ENCODE measurements around the gene ANGPTL4. TPM values are rescaled to one million over a fixed set of nuclear protein-coding genes. Genes with fewer than 3 reads are reported as not detected.

The ANGPTL4 gene
- polyA plus RNA-seq, 2 of the 4 experiments (the other 2 are of a cell fraction) = 12.3 to 30.8 TPM

GRCh38 chr19:8333767-8334457 lies 30.0 kb upstream of the ANGPTL4 start:
- FAIRE-seq (no peak), DNase-seq (ENCODE audit: low read depth in 1 of 2, low spot score in 1 of 2) (no peak), ATAC-seq (no peak)
- POLR2A ChIA-PET = interaction anchor here (0.6 to 2.9 kb wide), 3 partner anchors 10 to 35 kb away, joined by 4 to 20 read pairs (median 17); partner anchors contain the start of genes NDUFA7 and RPS28
- Histone ChIP-seq H3K4me3 (peak overlapping the region; percentile 56), H3K4me2 (peak overlapping the region; percentile 95), H3K27ac (peak overlapping the region; percentile 89 to 95; a peak in 5 of 6 replicates), H3K9me3 (no peaks in the 10 kb centered on the region), H3K4me1 (peaks cover 7% of the 10 kb centered on the region; the same call in 2 of the 3 replicates)
- 54% methylated on average over 19 of the region's 48 CpGs for WGBS (ENCODE audit: missing lambda C conversion rate)
- TF ChIP-seq HOXB5 (CRISPR knock-in tag; IDR thresholded peaks at IDR 0.05) = no peak
- TF ChIP-seq TFCP2L1 (CRISPR knock-in tag; IDR thresholded peaks at IDR 0.05) = no peak
- TF ChIP-seq KDM5A (IDR thresholded peaks at IDR 0.05) = no peak
- no peak for TF ChIP-seq ZNF302 (CRISPR knock-in tag; IDR thresholded peaks at IDR 0.05)
- TF ChIP-seq CHD4 (IDR thresholded peaks at IDR 0.05; ENCODE audit: borderline replicate concordance) = no peak
- no peak for TF ChIP-seq HDAC2 (IDR thresholded peaks at IDR 0.05)
- no peak for TF ChIP-seq HEYL (CRISPR knock-in tag; IDR thresholded peaks at IDR 0.05)
- TF ChIP-seq MYC (IDR thresholded peaks at IDR 0.05; ENCODE audit: borderline replicate concordance, low read length) = no peak
- TF ChIP-seq ESRRA (IDR thresholded peaks at IDR 0.05; ENCODE audit: borderline replicate concordance, low read length) = no peak
- TF ChIP-seq NFE2L2 (conservative IDR thresholded peaks at IDR 0.05; ENCODE audit: low read length) = no peak
- TF ChIP-seq RNF2 (IDR thresholded peaks at IDR 0.05; ENCODE audit: borderline replicate concordance, low read depth) = no peak
- TF ChIP-seq RFX5 (IDR thresholded peaks at IDR 0.05) = no peak
- CTCF ChIA-PET = interaction anchor here (0.9 to 4.7 kb wide), 8 partner anchors 8 to 247 kb away, joined by 4 to 29 read pairs (median 8); partner anchors contain the start of gene KANK3

GRCh38 chr19:8334458-8335342 lies 29.3 kb upstream of the ANGPTL4 start:
- ChIA-PET POLR2A (interaction anchor here (0.7 to 2.9 kb wide), 7 partner anchors 8 to 179 kb away, joined by 3 to 20 read pairs (median 7); partner anchors contain the start of genes ANGPTL4, NDUFA7, RAB11B and RPS28), CTCF (interaction anchor here (0.5 to 4.7 kb wide), 14 partner anchors 9 to 254 kb away, joined by 3 to 29 read pairs (median 6); partner anchors contain the start of genes ANGPTL4, KANK3 and MARCHF2)
- ATAC-seq (peak; percentile 77 to 83), DNase-seq (ENCODE audit: low read depth in 1 of 2, low spot score in 1 of 2) (peak; percentile 76 to 84), FAIRE-seq (no peak)
- Histone ChIP-seq H3K4me1 (peaks cover 7% of the 10 kb centered on the region; the same call in 2 of the 3 replicates), H3K4me2 (peak overlapping the region; percentile 95), H3K27ac (peak overlapping the region; percentile 89 to 95), H3K4me3 (peak overlapping the region; percentile 56), H3K9me3 (no peaks in the 10 kb centered on the region)
- WGBS (ENCODE audit: missing lambda C conversion rate) = 2% methylated on average over 12 of the region's 117 CpGs
- TF ChIP-seq POLR2A (IDR thresholded peaks at IDR 0.05; ENCODE audit: low read length) (peak; percentile 30; the same call in 1 of the 2 replicates), EP300 (IDR thresholded peaks at IDR 0.05) (no peak), FOSL2 (IDR thresholded peaks at IDR 0.05) (no peak), FOSL2 (CRISPR knock-in tag; IDR thresholded peaks at IDR 0.05) (no peak), KDM1A (IDR thresholded peaks at IDR 0.05; ENCODE audit: low read depth) (no peak), RNF2 (IDR thresholded peaks at IDR 0.05; ENCODE audit: borderline replicate concordance, low read depth) (0 out of 2 replicates have a peak, but pooled peaks have one; percentile 47), MAFK (IDR thresholded peaks at IDR 0.05; ENCODE audit: partially characterized antibody) (no peak), RAD21 (conservative IDR thresholded peaks at IDR 0.05 in 1 of 2, IDR thresholded peaks at IDR 0.05 in 1 of 2) (no peak), ZSCAN20 (CRISPR knock-in tag; IDR thresholded peaks at IDR 0.05) (no peak), MAZ (IDR thresholded peaks at IDR 0.05; ENCODE audit: borderline replicate concordance, low read depth, low read length) (no peak), RFX5 (IDR thresholded peaks at IDR 0.05) (no peak), NFE2L2 (conservative IDR thresholded peaks at IDR 0.05; ENCODE audit: low read length) (no peak)
- TF ChIP-seq, protein P1, sequence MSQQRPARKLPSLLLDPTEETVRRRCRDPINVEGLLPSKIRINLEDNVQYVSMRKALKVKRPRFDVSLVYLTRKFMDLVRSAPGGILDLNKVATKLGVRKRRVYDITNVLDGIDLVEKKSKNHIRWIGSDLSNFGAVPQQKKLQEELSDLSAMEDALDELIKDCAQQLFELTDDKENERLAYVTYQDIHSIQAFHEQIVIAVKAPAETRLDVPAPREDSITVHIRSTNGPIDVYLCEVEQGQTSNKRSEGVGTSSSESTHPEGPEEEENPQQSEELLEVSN (IDR thresholded peaks at IDR 0.05; ENCODE audit: borderline replicate concordance, low read depth) = 0 out of 2 replicates have a peak, but pooled peaks have one; percentile 21
- TF ChIP-seq, protein P2, sequence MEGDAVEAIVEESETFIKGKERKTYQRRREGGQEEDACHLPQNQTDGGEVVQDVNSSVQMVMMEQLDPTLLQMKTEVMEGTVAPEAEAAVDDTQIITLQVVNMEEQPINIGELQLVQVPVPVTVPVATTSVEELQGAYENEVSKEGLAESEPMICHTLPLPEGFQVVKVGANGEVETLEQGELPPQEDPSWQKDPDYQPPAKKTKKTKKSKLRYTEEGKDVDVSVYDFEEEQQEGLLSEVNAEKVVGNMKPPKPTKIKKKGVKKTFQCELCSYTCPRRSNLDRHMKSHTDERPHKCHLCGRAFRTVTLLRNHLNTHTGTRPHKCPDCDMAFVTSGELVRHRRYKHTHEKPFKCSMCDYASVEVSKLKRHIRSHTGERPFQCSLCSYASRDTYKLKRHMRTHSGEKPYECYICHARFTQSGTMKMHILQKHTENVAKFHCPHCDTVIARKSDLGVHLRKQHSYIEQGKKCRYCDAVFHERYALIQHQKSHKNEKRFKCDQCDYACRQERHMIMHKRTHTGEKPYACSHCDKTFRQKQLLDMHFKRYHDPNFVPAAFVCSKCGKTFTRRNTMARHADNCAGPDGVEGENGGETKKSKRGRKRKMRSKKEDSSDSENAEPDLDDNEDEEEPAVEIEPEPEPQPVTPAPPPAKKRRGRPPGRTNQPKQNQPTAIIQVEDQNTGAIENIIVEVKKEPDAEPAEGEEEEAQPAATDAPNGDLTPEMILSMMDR (IDR thresholded peaks at IDR 0.05) = no peak

All from A549 (cell line).